B cell (primary cell): ENCODE measurements around the gene CARMIL1.

Source experiments
- EZH2 ChIP-seq: IDR thresholded peaks from 2 replicates; pipeline ENCODE4 v1.6.1; 2012; ENCODE audit warnings: borderline replicate concordance, low read depth, mild to moderate bottlenecking, moderate library complexity, low read length; ENCODE audit not compliant: insufficient read depth, poor library complexity, severe bottlenecking
- TF ChIP-seq, protein P1 (sequence below): fragments of 200-600 bp; IDR thresholded peaks from one replicate; pipeline ENCODE4 v1.8.0; 2022; ENCODE audit warnings: antibody characterized with exemption, mild to moderate bottlenecking

DNA sequence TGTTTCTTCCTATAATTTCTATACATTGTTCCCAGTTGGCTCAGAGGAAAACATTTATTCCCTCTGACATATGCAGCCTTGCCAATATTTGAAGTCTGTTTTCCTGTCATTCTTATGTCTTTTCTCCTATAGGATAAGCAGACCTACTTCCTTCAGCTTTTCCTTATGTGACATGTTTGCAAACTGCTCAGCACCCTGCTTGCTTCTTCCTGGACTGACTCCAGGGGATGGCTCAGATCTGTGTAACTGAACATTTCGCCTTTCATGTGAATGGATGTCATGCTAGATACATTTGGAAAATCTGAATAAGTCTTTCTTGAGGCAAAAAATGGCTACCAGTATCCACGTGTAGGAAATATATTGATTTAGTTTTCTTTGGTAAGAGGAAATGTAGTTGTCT, 113.2 kb downstream of the CARMIL1 start:
- TF ChIP-seq, protein P1, sequence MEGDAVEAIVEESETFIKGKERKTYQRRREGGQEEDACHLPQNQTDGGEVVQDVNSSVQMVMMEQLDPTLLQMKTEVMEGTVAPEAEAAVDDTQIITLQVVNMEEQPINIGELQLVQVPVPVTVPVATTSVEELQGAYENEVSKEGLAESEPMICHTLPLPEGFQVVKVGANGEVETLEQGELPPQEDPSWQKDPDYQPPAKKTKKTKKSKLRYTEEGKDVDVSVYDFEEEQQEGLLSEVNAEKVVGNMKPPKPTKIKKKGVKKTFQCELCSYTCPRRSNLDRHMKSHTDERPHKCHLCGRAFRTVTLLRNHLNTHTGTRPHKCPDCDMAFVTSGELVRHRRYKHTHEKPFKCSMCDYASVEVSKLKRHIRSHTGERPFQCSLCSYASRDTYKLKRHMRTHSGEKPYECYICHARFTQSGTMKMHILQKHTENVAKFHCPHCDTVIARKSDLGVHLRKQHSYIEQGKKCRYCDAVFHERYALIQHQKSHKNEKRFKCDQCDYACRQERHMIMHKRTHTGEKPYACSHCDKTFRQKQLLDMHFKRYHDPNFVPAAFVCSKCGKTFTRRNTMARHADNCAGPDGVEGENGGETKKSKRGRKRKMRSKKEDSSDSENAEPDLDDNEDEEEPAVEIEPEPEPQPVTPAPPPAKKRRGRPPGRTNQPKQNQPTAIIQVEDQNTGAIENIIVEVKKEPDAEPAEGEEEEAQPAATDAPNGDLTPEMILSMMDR, result no peak
- TF ChIP-seq EZH2, result no peak
